Neural progenitor cell (in vitro differentiated cells): ENCODE results near the gene GJB2.

ENCODE experiments used
- CTCF ChIP-seq: fragments of 200-600 bp; sonication (generic); IDR thresholded peaks from 2 replicates; pipeline ENCODE4 v1.5.1; 2017; ENCODE audit warnings: antibody characterized with exemption, mild to moderate bottlenecking
- EZH2 ChIP-seq: fragments of 200-600 bp; sonication (generic); IDR thresholded peaks from 2 replicates; pipeline ENCODE4 v1.6.1; 2017; ENCODE audit warnings: antibody characterized with exemption, mild to moderate bottlenecking, moderate library complexity

- TF ChIP-seq CTCF, result no peak
- TF ChIP-seq EZH2, result no peak
These were observed 11.6 kb downstream of the GJB2 start for GRCh38 chr13:20181188-20181587.
